ENCODE results near the gene NXF1.

DNA sequence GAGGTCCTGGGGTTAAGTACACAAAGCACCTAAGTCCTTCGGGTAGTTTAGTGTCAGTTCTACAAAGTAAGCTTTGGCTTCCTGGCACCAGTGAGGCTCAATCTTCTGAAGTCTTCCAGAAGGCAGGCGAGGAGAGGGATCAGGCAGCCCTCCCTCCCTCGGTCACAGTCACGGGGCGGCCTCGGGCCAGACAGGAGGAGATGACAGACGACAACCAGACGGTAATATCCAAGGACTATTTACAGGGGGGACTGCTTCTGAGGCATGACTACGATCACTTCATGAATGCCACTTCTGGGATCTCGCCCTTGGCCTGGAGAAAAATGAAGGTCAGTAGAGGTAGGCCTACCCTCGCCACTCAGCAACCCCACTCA, 13.1 kb downstream of the NXF1 start:
- TF ChIP-seq CTCF (IDR thresholded peaks at IDR 0.05) (no peak), POLR2A (IDR thresholded peaks at IDR 0.05) (no peak)

All from breast epithelium (tissue), 3 donors.